ENCODE measurements around the gene PDE4D. TPM values are rescaled to one million over a fixed set of nuclear protein-coding genes. Genes with fewer than 3 reads are reported as not detected.

Gene PDE4D
- total RNA-seq, 1 experiment from 2014 or later, result 2.4 TPM

DNA sequence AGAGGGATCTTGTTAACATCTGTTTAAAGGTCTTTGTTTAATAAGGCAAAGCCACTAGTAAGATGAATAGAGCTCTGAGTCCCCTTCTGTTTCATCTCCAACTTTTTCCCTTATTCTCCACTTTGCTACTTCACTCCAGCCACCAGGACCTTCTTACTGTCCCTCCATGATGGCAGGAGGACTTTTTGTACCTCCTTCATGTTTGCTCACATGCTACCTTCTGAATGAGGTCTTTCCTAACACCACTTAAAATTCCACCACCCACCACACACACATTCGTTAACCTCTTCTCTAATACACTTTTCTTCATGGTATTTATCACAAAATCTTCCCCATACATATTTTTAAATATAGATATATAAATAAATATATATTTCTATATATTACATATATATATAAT is 501.9 kb downstream of the PDE4D start:
- Histone ChIP-seq H3K36me3 (ENCODE audit: control insufficient read depth, insufficient read depth, low read length) (no peaks in the 10 kb centered on the region), H3K4me1 (ENCODE audit: control insufficient read depth, insufficient read depth, low read length) (no peaks in the 10 kb centered on the region), H3K27me3 (ENCODE audit: control insufficient read depth, insufficient read depth, low read length) (no peaks in the 10 kb centered on the region), H3K27ac (ENCODE audit: low read length) (no peak overlapping the region), H3K4me3 (ENCODE audit: low read depth in 2 of 2, low read length in 2 of 2) (no peak overlapping the region), H3K9me3 (ENCODE audit: control insufficient read depth, insufficient read depth, low read depth, low read length) (no peaks in the 10 kb centered on the region)
- TF ChIP-seq SIN3A (IDR thresholded peaks at IDR 0.05; ENCODE audit: borderline replicate concordance, insufficient read depth, low read depth, low read length) (no peak), POLR2AphosphoS5 (IDR thresholded peaks at IDR 0.05; ENCODE audit: low read depth, low read length) (no peak), TCF7L2 (IDR thresholded peaks at IDR 0.05; ENCODE audit: low read depth, low read length) (no peak)
- TF ChIP-seq, protein P1, sequence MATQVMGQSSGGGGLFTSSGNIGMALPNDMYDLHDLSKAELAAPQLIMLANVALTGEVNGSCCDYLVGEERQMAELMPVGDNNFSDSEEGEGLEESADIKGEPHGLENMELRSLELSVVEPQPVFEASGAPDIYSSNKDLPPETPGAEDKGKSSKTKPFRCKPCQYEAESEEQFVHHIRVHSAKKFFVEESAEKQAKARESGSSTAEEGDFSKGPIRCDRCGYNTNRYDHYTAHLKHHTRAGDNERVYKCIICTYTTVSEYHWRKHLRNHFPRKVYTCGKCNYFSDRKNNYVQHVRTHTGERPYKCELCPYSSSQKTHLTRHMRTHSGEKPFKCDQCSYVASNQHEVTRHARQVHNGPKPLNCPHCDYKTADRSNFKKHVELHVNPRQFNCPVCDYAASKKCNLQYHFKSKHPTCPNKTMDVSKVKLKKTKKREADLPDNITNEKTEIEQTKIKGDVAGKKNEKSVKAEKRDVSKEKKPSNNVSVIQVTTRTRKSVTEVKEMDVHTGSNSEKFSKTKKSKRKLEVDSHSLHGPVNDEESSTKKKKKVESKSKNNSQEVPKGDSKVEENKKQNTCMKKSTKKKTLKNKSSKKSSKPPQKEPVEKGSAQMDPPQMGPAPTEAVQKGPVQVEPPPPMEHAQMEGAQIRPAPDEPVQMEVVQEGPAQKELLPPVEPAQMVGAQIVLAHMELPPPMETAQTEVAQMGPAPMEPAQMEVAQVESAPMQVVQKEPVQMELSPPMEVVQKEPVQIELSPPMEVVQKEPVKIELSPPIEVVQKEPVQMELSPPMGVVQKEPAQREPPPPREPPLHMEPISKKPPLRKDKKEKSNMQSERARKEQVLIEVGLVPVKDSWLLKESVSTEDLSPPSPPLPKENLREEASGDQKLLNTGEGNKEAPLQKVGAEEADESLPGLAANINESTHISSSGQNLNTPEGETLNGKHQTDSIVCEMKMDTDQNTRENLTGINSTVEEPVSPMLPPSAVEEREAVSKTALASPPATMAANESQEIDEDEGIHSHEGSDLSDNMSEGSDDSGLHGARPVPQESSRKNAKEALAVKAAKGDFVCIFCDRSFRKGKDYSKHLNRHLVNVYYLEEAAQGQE (IDR thresholded peaks at IDR 0.05; ENCODE audit: insufficient read depth in 1 of 2, low read depth in 2 of 2, low read length in 1 of 2), result no peak
- TF ChIP-seq, protein P2, sequence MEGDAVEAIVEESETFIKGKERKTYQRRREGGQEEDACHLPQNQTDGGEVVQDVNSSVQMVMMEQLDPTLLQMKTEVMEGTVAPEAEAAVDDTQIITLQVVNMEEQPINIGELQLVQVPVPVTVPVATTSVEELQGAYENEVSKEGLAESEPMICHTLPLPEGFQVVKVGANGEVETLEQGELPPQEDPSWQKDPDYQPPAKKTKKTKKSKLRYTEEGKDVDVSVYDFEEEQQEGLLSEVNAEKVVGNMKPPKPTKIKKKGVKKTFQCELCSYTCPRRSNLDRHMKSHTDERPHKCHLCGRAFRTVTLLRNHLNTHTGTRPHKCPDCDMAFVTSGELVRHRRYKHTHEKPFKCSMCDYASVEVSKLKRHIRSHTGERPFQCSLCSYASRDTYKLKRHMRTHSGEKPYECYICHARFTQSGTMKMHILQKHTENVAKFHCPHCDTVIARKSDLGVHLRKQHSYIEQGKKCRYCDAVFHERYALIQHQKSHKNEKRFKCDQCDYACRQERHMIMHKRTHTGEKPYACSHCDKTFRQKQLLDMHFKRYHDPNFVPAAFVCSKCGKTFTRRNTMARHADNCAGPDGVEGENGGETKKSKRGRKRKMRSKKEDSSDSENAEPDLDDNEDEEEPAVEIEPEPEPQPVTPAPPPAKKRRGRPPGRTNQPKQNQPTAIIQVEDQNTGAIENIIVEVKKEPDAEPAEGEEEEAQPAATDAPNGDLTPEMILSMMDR (IDR thresholded peaks at IDR 0.05), result no peak
- intact Hi-C loops (cut with micrococcal nuclease; ENCODE audit: unreplicated experiment), result loop anchor here (2.0 to 5.0 kb wide), 2 partner anchors 106 to 409 kb away; no protein-coding TSS in a partner anchor
- ATAC-seq (no peak), DNase-seq (ENCODE audit: low read depth, low spot score) (no peak)
- CTCF ChIA-PET, result no interaction called here
- no TSS peak for BruUV-seq (replicated peaks)
- POLR2A ChIA-PET, result no interaction called here
- in situ Hi-C loops (cut with HindIII; ENCODE audit: low pct_unique_long_range_greater_than_20kb, low sequenced_read_pairs), result no loop called here

DNA sequence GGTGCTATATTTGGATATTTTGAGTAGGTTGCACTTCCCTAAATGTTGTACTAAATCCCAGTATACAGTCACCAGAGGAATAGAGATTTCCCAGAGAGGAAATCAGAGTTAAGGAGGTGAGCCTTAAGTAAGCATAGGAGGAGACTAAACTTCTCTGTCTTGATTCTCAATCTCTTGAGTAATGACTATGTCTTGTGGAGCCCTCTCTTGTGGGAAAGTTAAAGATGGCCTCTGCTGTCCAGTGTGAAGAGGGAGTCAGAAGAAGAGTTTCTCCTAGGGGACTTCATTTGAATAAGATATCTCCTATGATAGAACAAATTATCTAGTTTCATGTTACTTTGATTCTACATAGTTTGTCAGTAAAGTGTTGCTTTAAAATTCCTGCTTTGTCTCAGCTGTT is 502.5 kb downstream of the PDE4D start:
- no peaks in the 10 kb centered on the region for H3K9me3 ChIP-seq (ENCODE audit: control insufficient read depth, insufficient read depth, low read depth, low read length)
- H3K27me3 ChIP-seq (ENCODE audit: control insufficient read depth, insufficient read depth, low read length), result no peaks in the 10 kb centered on the region
- DNase-seq (ENCODE audit: low read depth, low spot score) (no peak), ATAC-seq (no peak)
- no TSS peak for BruUV-seq (replicated peaks)
- no peak for TF ChIP-seq POLR2AphosphoS5 (IDR thresholded peaks at IDR 0.05; ENCODE audit: low read depth, low read length)
- no peaks in the 10 kb centered on the region for H3K36me3 ChIP-seq (ENCODE audit: control insufficient read depth, insufficient read depth, low read length)
- intact Hi-C loops (cut with micrococcal nuclease; ENCODE audit: unreplicated experiment), result loop anchor here (1.0 to 5.0 kb wide), 3 partner anchors 106 to 410 kb away; no protein-coding TSS in a partner anchor
- in situ Hi-C loops (cut with HindIII; ENCODE audit: low pct_unique_long_range_greater_than_20kb, low sequenced_read_pairs), result no loop called here
- H3K27ac ChIP-seq (ENCODE audit: low read length), result no peak overlapping the region
- H3K4me1 ChIP-seq (ENCODE audit: control insufficient read depth, insufficient read depth, low read length), result no peaks in the 10 kb centered on the region
- CTCF ChIA-PET, result interaction anchor here (0.6 kb wide), 2 partner anchors 28 to 210 kb away, joined by 3 read pairs; no protein-coding TSS in a partner anchor
- no peak overlapping the region for H3K4me3 ChIP-seq (ENCODE audit: low read depth in 2 of 2, low read length in 2 of 2)
- POLR2A ChIA-PET, result no interaction called here

DNA sequence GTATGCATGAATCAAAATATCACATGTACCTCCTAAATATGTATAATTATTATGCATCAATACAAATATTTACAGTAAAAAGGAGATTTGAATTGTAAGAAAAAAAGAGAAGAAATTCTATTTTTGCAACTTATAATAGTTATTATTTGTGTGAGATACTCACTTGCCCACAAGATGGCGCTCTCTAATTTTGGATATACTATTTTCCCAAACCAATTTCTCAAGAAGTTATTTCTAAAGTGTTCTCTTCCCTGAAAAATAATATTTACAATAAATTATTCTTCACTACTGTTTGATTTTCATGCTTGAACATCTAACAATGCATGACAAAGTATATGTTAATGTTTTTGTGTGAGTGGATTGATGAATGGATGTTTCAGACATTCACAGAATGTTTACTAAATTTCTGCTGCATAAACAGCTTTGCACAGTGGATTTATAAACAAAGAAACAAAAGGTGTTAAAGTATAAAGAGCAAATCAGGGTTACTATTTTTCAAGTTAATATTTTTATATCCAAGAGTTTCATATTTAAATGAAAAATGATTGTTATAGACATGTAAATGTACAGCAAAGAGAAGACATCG is 503.4 kb downstream of the PDE4D start:
- H3K27ac ChIP-seq (ENCODE audit: low read length), result no peak overlapping the region
- POLR2A ChIA-PET, result no interaction called here

More for the DNA sequence above, 503.4 kb downstream of the PDE4D start:
- intact Hi-C loops (cut with micrococcal nuclease; ENCODE audit: unreplicated experiment) (loop anchor here (1.0 to 5.0 kb wide), 3 partner anchors 107 to 411 kb away; no protein-coding TSS in a partner anchor), in situ Hi-C loops (cut with HindIII; ENCODE audit: low pct_unique_long_range_greater_than_20kb, low sequenced_read_pairs) (no loop called here)
- Histone ChIP-seq H3K9me3 (ENCODE audit: control insufficient read depth, insufficient read depth, low read depth, low read length) (no peaks in the 10 kb centered on the region), H3K36me3 (ENCODE audit: control insufficient read depth, insufficient read depth, low read length) (no peaks in the 10 kb centered on the region), H3K4me1 (ENCODE audit: control insufficient read depth, insufficient read depth, low read length) (no peaks in the 10 kb centered on the region), H3K27me3 (ENCODE audit: control insufficient read depth, insufficient read depth, low read length) (no peaks in the 10 kb centered on the region), H3K4me3 (ENCODE audit: low read depth in 2 of 2, low read length in 2 of 2) (no peak overlapping the region)
- ATAC-seq (no peak), DNase-seq (ENCODE audit: low read depth, low spot score) (peak; percentile 4)
- BruUV-seq (replicated peaks), result no TSS peak
- CTCF ChIA-PET, result interaction anchor here (0.6 kb wide), 2 partner anchors 29 to 209 kb away, joined by 3 read pairs; no protein-coding TSS in a partner anchor
- TF ChIP-seq POLR2AphosphoS5 (IDR thresholded peaks at IDR 0.05; ENCODE audit: low read depth, low read length), result no peak
- TF ChIP-seq, protein P2 (IDR thresholded peaks at IDR 0.05), result peak; percentile 52; the same call in 1 of the 2 replicates
- no peak for TF ChIP-seq TCF7L2 (IDR thresholded peaks at IDR 0.05; ENCODE audit: low read depth, low read length)
